ENCODE measurements around the gene GSC2. TPM values are rescaled to one million over a fixed set of nuclear protein-coding genes. Genes with fewer than 3 reads are reported as not detected.
A peak's percentile ranks its signal among the peaks of the same experiment; 100 is the strongest.

Gene GSC2
- total RNA-seq, 4 donors from 2014 or later, result not detected

DNA sequence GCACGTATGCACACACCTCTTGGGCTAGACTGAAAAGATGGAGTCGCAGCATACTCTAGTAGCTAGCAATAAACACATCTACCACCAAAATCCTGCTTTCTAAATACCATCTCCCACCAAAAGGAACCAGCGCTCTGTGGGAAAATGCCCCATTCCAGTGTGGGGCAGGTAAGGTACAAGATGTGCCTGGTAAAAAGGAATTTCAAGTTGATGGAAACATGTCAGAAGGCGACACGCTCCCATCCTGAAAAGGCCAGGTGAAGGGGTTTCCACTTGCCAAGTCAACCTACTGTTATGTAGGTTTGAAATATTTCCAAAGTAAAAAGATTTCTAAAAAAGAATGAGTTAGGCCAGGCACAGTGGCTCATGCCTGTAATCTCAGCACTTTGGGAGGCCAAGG, 36.7 kb downstream of the GSC2 start:
- no peaks in the 10 kb centered on the region for H3K9me3 ChIP-seq
- no peak overlapping the region for H3K4me3 ChIP-seq (replicated peaks in 1 of 3)
- TF ChIP-seq, protein P1, sequence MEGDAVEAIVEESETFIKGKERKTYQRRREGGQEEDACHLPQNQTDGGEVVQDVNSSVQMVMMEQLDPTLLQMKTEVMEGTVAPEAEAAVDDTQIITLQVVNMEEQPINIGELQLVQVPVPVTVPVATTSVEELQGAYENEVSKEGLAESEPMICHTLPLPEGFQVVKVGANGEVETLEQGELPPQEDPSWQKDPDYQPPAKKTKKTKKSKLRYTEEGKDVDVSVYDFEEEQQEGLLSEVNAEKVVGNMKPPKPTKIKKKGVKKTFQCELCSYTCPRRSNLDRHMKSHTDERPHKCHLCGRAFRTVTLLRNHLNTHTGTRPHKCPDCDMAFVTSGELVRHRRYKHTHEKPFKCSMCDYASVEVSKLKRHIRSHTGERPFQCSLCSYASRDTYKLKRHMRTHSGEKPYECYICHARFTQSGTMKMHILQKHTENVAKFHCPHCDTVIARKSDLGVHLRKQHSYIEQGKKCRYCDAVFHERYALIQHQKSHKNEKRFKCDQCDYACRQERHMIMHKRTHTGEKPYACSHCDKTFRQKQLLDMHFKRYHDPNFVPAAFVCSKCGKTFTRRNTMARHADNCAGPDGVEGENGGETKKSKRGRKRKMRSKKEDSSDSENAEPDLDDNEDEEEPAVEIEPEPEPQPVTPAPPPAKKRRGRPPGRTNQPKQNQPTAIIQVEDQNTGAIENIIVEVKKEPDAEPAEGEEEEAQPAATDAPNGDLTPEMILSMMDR (IDR thresholded peaks at IDR 0.05), result no peak
- no peak for TF ChIP-seq POLR2A (IDR thresholded peaks at IDR 0.05)
- DNase-seq, result no peak
- WGBS, 2 donors, result 98 to 99% methylated on average over 5 of the region's 5 CpGs
- peaks cover 41 to 65% of the 10 kb centered on the region in 2 donors for H3K4me1 ChIP-seq
- H3K27me3 ChIP-seq, result no peaks in the 10 kb centered on the region
- intact Hi-C loops (cut with DNase I), result no loop called here
- H3K27ac ChIP-seq, result no peak overlapping the region
- no peaks in the 10 kb centered on the region for H3K36me3 ChIP-seq

DNA sequence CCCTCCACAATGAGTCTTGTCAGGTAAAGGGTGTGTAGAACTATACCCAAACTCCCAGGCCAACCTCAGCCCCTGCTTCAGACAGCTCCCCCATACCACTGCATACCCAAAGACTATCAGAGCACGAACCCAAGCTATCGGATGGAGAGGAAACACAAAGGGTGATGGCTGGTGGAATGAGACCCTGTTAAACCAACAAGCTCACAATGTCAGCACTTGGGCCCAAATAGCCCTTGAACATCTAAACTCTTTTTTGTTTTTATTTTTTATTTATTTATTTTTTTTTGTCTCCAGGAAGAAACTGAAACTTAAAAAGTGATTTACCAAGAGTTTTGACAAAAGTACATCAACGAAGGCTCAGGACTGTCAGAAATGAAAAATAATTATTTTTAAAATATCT, 38.5 kb downstream of the GSC2 start:
- Histone ChIP-seq H3K27ac (peak overlapping the region in 1 of 3 donors; percentile 9), H3K4me1 (peaks cover 24 to 53% of the 10 kb centered on the region in 2 donors), H3K27me3 (no peaks in the 10 kb centered on the region), H3K9me3 (no peaks in the 10 kb centered on the region), H3K4me3 (replicated peaks in 1 of 3) (no peak overlapping the region), H3K36me3 (no peaks in the 10 kb centered on the region)
- DNase-seq, result no peak
- TF ChIP-seq, protein P1 (IDR thresholded peaks at IDR 0.05), result no peak
- TF ChIP-seq POLR2A (IDR thresholded peaks at IDR 0.05), result no peak
- intact Hi-C loops (cut with DNase I), result no loop called here
- WGBS, 2 donors, result 41 to 78% methylated on average over 3 of the region's 3 CpGs

DNA sequence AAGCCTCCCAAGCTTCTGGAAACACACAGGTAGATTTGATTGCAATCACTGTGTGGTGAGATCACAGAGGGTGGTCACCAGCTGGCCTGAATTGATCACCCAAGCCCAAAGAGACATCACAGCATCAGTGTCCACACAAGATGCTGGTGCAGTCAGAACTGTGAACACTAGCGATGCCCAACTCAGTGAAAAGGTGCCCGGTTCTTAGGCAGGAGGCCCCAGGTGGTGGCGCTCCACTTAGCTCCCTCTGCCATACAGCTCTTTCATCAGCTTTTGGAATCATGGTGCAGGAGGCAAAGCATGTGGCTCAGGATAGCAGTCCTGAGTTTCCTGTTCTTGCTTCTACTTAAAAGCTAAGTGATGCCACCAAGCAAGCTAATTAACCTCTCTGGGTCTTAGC, 39.0 kb downstream of the GSC2 start:
- intact Hi-C loops (cut with DNase I), result no loop called here
- no peaks in the 10 kb centered on the region for H3K9me3 ChIP-seq
- peaks cover 24 to 53% of the 10 kb centered on the region in 2 donors for H3K4me1 ChIP-seq
- H3K27me3 ChIP-seq, result no peaks in the 10 kb centered on the region
- DNase-seq, result no peak
- no peaks in the 10 kb centered on the region for H3K36me3 ChIP-seq
- no peak overlapping the region for H3K4me3 ChIP-seq (replicated peaks in 1 of 3)
- WGBS, 2 donors, result 87 to 88% methylated on average over 3 of the region's 3 CpGs
- peak overlapping the region in 1 of 3 donors; percentile 9 for H3K27ac ChIP-seq
- no peak for TF ChIP-seq POLR2A (IDR thresholded peaks at IDR 0.05)
- TF ChIP-seq, protein P1 (IDR thresholded peaks at IDR 0.05), result no peak

DNA sequence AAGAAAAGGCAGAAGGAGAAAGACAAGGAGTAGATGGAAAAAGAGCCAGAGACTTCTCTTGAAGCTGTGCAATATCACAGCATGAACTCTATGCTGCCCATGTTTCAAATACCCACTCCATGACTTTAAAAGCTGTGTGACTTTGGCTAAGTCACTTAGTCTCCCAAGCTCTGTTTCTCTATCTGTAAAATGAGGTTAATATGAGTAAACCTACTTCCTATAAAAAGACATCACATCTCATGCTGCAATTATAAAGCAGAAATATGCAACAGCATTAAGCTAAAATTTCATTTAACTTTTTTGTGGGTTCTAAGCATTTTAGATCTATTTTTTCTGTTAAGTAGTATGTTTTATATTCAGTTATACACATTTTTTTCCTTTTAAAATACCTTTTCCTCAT, 39.4 kb downstream of the GSC2 start:
- H3K4me3 ChIP-seq (replicated peaks in 1 of 3), result no peak overlapping the region
- intact Hi-C loops (cut with DNase I), result no loop called here
- no peaks in the 10 kb centered on the region for H3K36me3 ChIP-seq
- peaks cover 24 to 57% of the 10 kb centered on the region in 2 donors for H3K4me1 ChIP-seq
- H3K9me3 ChIP-seq, result no peaks in the 10 kb centered on the region
- peak overlapping the region in 2 of 3 donors; percentile 9 to 43 for H3K27ac ChIP-seq
- DNase-seq, result no peak
- TF ChIP-seq POLR2A (IDR thresholded peaks at IDR 0.05), result no peak
- TF ChIP-seq, protein P1 (IDR thresholded peaks at IDR 0.05), result no peak
- no peaks in the 10 kb centered on the region for H3K27me3 ChIP-seq

DNA sequence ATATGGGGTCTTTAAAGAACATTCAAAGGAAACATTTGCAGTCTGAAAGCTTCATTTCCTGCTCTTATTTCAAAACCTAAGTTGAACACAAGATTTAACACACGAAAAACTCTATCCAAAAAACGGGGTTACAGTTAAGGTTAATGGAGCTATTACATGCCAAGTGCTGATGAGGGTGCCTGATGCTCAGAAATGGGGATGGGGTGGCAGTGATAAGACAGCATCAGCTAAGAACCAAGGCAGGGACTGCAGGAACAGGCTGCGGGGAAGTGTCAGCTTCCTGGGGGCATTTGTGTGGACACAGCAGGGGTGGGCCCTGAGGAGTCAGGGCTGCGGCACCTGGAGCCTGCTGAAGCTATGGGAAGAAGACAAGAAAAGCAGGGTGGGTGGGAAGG, 40.0 kb downstream of the GSC2 start:
- H3K4me3 ChIP-seq (replicated peaks in 1 of 3), result no peak overlapping the region
- H3K27ac ChIP-seq, result peak overlapping the region in 2 of 3 donors; percentile 43 to 68
- DNase-seq, result no peak
- TF ChIP-seq POLR2A (IDR thresholded peaks at IDR 0.05), result no peak
- TF ChIP-seq, protein P1 (IDR thresholded peaks at IDR 0.05), result no peak
- intact Hi-C loops (cut with DNase I), result no loop called here
- 24 to 83% methylated on average over 4 of the region's 4 CpGs for WGBS, 2 donors
- no peaks in the 10 kb centered on the region for H3K9me3 ChIP-seq
- no peaks in the 10 kb centered on the region for H3K36me3 ChIP-seq
- H3K27me3 ChIP-seq, result no peaks in the 10 kb centered on the region
- H3K4me1 ChIP-seq, result peaks cover 24 to 55% of the 10 kb centered on the region in 2 donors
